Panc1 (cell line): ENCODE measurements around the gene SAP30. TPM values are rescaled to one million over a fixed set of nuclear protein-coding genes. Genes with fewer than 3 reads are reported as not detected.

Experiments used
- ATAC-seq: fragments of 200-7000 bp; cut with Tn5 transposase; 2 replicates; pipeline ENCODE4 v1.9.1; 2020; ENCODE audit warnings: mild to moderate bottlenecking, moderate library complexity
- BruUV-seq: library from RNA; stranded (reverse); fragments of 400-500 nt; replicated peaks from 2 replicates; lab custom pipeline; 2021; lab: Mats Ljungman, UMichigan
- CTCF ChIA-PET: fragments of 300-600 bp; sonication (Branson Sonifier 250); formaldehyde crosslinking; loops from one replicate; lab custom pipeline; 2022; ENCODE audit warnings: antibody characterized with exemption; lab: Charles Lee
- POLR2A ChIA-PET: fragments of 300-600 bp; sonication (Branson Sonifier 250); formaldehyde crosslinking; loops from one replicate; lab custom pipeline; 2022; ENCODE audit warnings: antibody characterized with exemption; lab: Charles Lee
- DNase-seq: peaks from one replicate; pipeline ENCODE4 v3.0.0-alpha.2; 2010; ENCODE audit warnings: low read depth, low spot score
- H3K27ac ChIP-seq: 2 replicates; pipeline ENCODE4 v1.5.1; 2011; ENCODE audit warnings: mild to moderate bottlenecking, low read length, inconsistent platforms
- H3K27me3 ChIP-seq: fragments of 200-500 bp; sonication (Bioruptor generic); 2 replicates; pipeline ENCODE4 v1.6.0; 2014; ENCODE audit warnings: low read length, inconsistent platforms; ENCODE audit not compliant: control insufficient read depth, insufficient read depth
- H3K36me3 ChIP-seq: fragments of 200-500 bp; sonication (Bioruptor generic); 2 replicates; pipeline ENCODE4 v1.5.1; 2014; ENCODE audit warnings: inconsistent platforms, mild to moderate bottlenecking, low read length, moderate library complexity; ENCODE audit not compliant: control insufficient read depth, insufficient read depth
- H3K4me1 ChIP-seq: 2 replicates; pipeline ENCODE4 v1.5.1; 2011; ENCODE audit warnings: inconsistent platforms, mild to moderate bottlenecking, low read length, moderate library complexity; ENCODE audit not compliant: control insufficient read depth, insufficient read depth
- H3K4me3 ChIP-seq, 2 experiments: 2 replicates each; pipeline ENCODE4 v1.5.1; 2011 to 2012; ENCODE audit warnings: low read depth in 2 of 2, low read length in 2 of 2, mild to moderate bottlenecking in 2 of 2, inconsistent platforms in 1 of 2, moderate library complexity in 1 of 2
- H3K9me3 ChIP-seq: fragments of 200-500 bp; sonication (Bioruptor generic); 2 replicates; pipeline ENCODE4 v1.5.1; 2014; ENCODE audit warnings: low read depth, mild to moderate bottlenecking, inconsistent platforms, low read length, moderate library complexity; ENCODE audit not compliant: control insufficient read depth, insufficient read depth
- CTCF ChIP-seq: fragments of 450-650 bp; IDR thresholded peaks from 2 replicates; pipeline ENCODE4 v1.5.1; 2017; ENCODE audit warnings: mild to moderate bottlenecking
- POLR2AphosphoS5 ChIP-seq: IDR thresholded peaks from 2 replicates; pipeline ENCODE4 v1.6.1; 2012; ENCODE audit warnings: mild to moderate bottlenecking, low read depth, low read length, moderate library complexity
- REST ChIP-seq, 2 experiments: IDR thresholded peaks; 2 replicates each; pipeline ENCODE4 v1.6.1; 2011 to 2012; ENCODE audit warnings: low read depth in 2 of 2, control low read depth in 1 of 2, low read length in 1 of 2, mild to moderate bottlenecking in 1 of 2, moderate library complexity in 1 of 2; ENCODE audit not compliant: insufficient read depth in 1 of 2
- SIN3A ChIP-seq: IDR thresholded peaks from 2 replicates; pipeline ENCODE4 v1.6.1; 2012; ENCODE audit warnings: low read depth, mild to moderate bottlenecking, low read length, moderate library complexity, borderline replicate concordance; ENCODE audit not compliant: insufficient read depth
- TCF7L2 ChIP-seq: IDR thresholded peaks from 2 replicates; pipeline ENCODE4 v1.6.1; 2011; ENCODE audit warnings: mild to moderate bottlenecking, low read depth, low read length, inconsistent platforms
- in situ Hi-C: cut with HindIII; loops from 2 replicates; pipeline ENCODE4 v1.10.0; 2016; ENCODE audit warnings: low sequenced_read_pairs, low pct_unique_long_range_greater_than_20kb
- intact Hi-C: fragments of 100-400 bp; cut with micrococcal nuclease; formaldehyde crosslinking; loops from one replicate; pipeline ENCODE4 v1.10.0; 2022; ENCODE audit not compliant: unreplicated experiment
- total RNA-seq: library from RNA; stranded (reverse); gene quantifications from one replicate; pipeline ENCODE4 v1.2.1, GENCODE V29; 2021; ENCODE audit not compliant: unreplicated experiment

Gene SAP30
- total RNA-seq, 1 experiment from 2014 or later = 23.4 TPM

- DNase-seq (no peak), ATAC-seq (no peak)
- Histone ChIP-seq H3K9me3 (no peaks in the 10 kb centered on the region), H3K27me3 (no peaks in the 10 kb centered on the region), H3K27ac (no peak overlapping the region), H3K4me1 (no peaks in the 10 kb centered on the region), H3K36me3 (no peaks in the 10 kb centered on the region), H3K4me3 (no peak overlapping the region)
- POLR2A ChIA-PET = no interaction called here
- intact Hi-C loops = loop anchor here (5.0 kb wide), 2 partner anchors 43 to 88 kb away; partner anchors contain the start of gene SAP30
- no TSS peak for BruUV-seq
- in situ Hi-C loops = no loop called here
- CTCF ChIA-PET = no interaction called here
- TF ChIP-seq TCF7L2 = no peak
- no peak for TF ChIP-seq REST (IDR thresholded peaks at IDR 0.05; ENCODE audit: insufficient read depth in 1 of 2, low read depth in 2 of 2, low read length in 1 of 2)
- TF ChIP-seq SIN3A = no peak
- no peak for TF ChIP-seq POLR2AphosphoS5
- no peak for TF ChIP-seq CTCF
These were observed 44.3 kb downstream of the SAP30 start for GRCh38 chr4:173415092-173415491.

GRCh38 chr4:173415885-173416653 lies 45.3 kb downstream of the SAP30 start:
- no peaks in the 10 kb centered on the region for H3K36me3 ChIP-seq
- H3K4me1 ChIP-seq = no peaks in the 10 kb centered on the region
- ChIA-PET CTCF (no interaction called here), POLR2A (no interaction called here)
- no peak overlapping the region for H3K4me3 ChIP-seq
- in situ Hi-C loops = no loop called here
- DNase-seq (no peak), ATAC-seq (peak; percentile 46; the same call in 1 of the 2 replicates)
- H3K27me3 ChIP-seq = no peaks in the 10 kb centered on the region
- intact Hi-C loops = loop anchor here (2.0 to 5.0 kb wide), 3 partner anchors 44 to 403 kb away; partner anchors contain the start of gene SAP30
- H3K9me3 ChIP-seq = no peaks in the 10 kb centered on the region
- no peak for TF ChIP-seq POLR2AphosphoS5
- no peak for TF ChIP-seq REST (IDR thresholded peaks at IDR 0.05; ENCODE audit: insufficient read depth in 1 of 2, low read depth in 2 of 2, low read length in 1 of 2)
- TF ChIP-seq CTCF = no peak
- no peak for TF ChIP-seq TCF7L2
- no peak for TF ChIP-seq SIN3A
- no TSS peak for BruUV-seq
- no peak overlapping the region for H3K27ac ChIP-seq
